K562 (cell line): ENCODE results near the gene CALM3.
A peak's percentile ranks its signal among the peaks of the same experiment; 100 is the strongest.

Experiments used
- BCOR ChIP-seq: fragments of 450-650 bp; IDR thresholded peaks from 2 replicates; pipeline ENCODE4 v1.6.1; 2016
- C11orf30 ChIP-seq: fragments of 450-650 bp; IDR thresholded peaks from 2 replicates; pipeline ENCODE4 v1.6.1; 2016; ENCODE audit warnings: low read depth, mild to moderate bottlenecking
- CHCHD3 ChIP-seq: fragments of 250-450 bp; sonication (Bioruptor Pico); IDR thresholded peaks from 2 replicates; pipeline ENCODE4 v2.1.2; 2022; ENCODE audit warnings: mild to moderate bottlenecking
- CTCF ChIP-seq, 3 experiments: IDR thresholded peaks in 2 of 3; conservative IDR thresholded peaks in 1 of 3; 2 replicates each; pipeline ENCODE4 v1.5.1; 2011 to 2012; ENCODE audit warnings: low read length in 3 of 3, mild to moderate bottlenecking in 3 of 3, control low read depth in 2 of 3, improper control_type of control experiment in 1 of 3, inconsistent platforms in 1 of 3, low read depth in 1 of 3, mixed read lengths in 1 of 3, moderate library complexity in 1 of 3; ENCODE audit not compliant: insufficient read depth in 2 of 3
- GATA2 ChIP-seq: sonication (generic); formaldehyde crosslinking; IDR thresholded peaks from 2 replicates; pipeline ENCODE4 v1.4.0; 2020; ENCODE audit warnings: mild to moderate bottlenecking, missing genetic modification reagents
- HIVEP1 ChIP-seq: fragments of 250-450 bp; sonication (Bioruptor Pico); IDR thresholded peaks from 2 replicates; pipeline ENCODE4 v1.4.0; 2020; ENCODE audit warnings: mild to moderate bottlenecking
- TOE1 ChIP-seq, 2 experiments: fragments of 450-650 bp in 1 of 2; sonication (generic) in 1 of 2; formaldehyde crosslinking in 1 of 2; IDR thresholded peaks; 2 replicates each; pipeline versions ENCODE4 v1.7.1 to v1.8.0; 2016 to 2022; ENCODE audit warnings: borderline replicate concordance in 2 of 2, mild to moderate bottlenecking in 2 of 2, antibody characterized with exemption in 1 of 2, inconsistent platforms in 1 of 2, low read depth in 1 of 2, missing genetic modification reagents in 1 of 2, moderate library complexity in 1 of 2
- U2AF2 ChIP-seq: fragments of 200-400 bp; formaldehyde crosslinking; optimal IDR thresholded peaks from 2 replicates; pipeline ENCODE3; 2017; ENCODE audit warnings: low read depth, mild to moderate bottlenecking, low read length

GRCh38 chr19:46630586-46631205, 29.6 kb downstream of the CALM3 start:
- peak; percentile 58; the same call in 1 of the 2 replicates for TF ChIP-seq BCOR
- no peak for TF ChIP-seq HIVEP1
- no peak for TF ChIP-seq CTCF (IDR thresholded peaks at IDR 0.05 in 2 of 3, conservative IDR thresholded peaks at IDR 0.05 in 1 of 3; ENCODE audit: insufficient read depth in 2 of 3, low read depth in 1 of 3, low read length in 3 of 3)
- no peak for TF ChIP-seq C11orf30
- TF ChIP-seq CHCHD3 = no peak
- no peak for TF ChIP-seq TOE1 (IDR thresholded peaks at IDR 0.05; ENCODE audit: borderline replicate concordance)
- TF ChIP-seq TOE1 (CRISPR knock-in tag; IDR thresholded peaks at IDR 0.05; ENCODE audit: borderline replicate concordance, low read depth) = no peak
- no peak for TF ChIP-seq U2AF2
- TF ChIP-seq GATA2 (CRISPR knock-in tag) = no peak
